Osteocyte (in vitro differentiated cells): ENCODE results near the gene CCL19. TPM values are rescaled to one million over a fixed set of nuclear protein-coding genes. Genes with fewer than 3 reads are reported as not detected.

ENCODE experiments used
- DNase-seq: peaks from one replicate; pipeline ENCODE4 v3.0.0; 2021; ENCODE audit warnings: mixed read lengths; ENCODE audit not compliant: unreplicated experiment; ENCODE audit errors: extremely low spot score
- H3K27ac Mint-ChIP-seq: one replicate; pipeline ENCODE4 v1.8.0; 2021; ENCODE audit warnings: mild to moderate bottlenecking, mixed read lengths; ENCODE audit not compliant: unreplicated experiment
- H3K27me3 Mint-ChIP-seq: one replicate; pipeline ENCODE4 v1.8.0; 2021; ENCODE audit warnings: mixed read lengths; ENCODE audit not compliant: unreplicated experiment
- H3K36me3 Mint-ChIP-seq: one replicate; pipeline ENCODE4 v1.8.0; 2021; ENCODE audit warnings: mixed read lengths; ENCODE audit not compliant: unreplicated experiment
- H3K4me1 Mint-ChIP-seq: one replicate; pipeline ENCODE4 v1.8.0; 2021; ENCODE audit warnings: mixed read lengths; ENCODE audit not compliant: unreplicated experiment
- H3K4me3 Mint-ChIP-seq: one replicate; pipeline ENCODE4 v1.8.0; 2021; ENCODE audit warnings: mild to moderate bottlenecking, moderate library complexity, mixed read lengths; ENCODE audit not compliant: unreplicated experiment
- H3K9me3 Mint-ChIP-seq: one replicate; pipeline ENCODE4 v1.8.0; 2021; ENCODE audit warnings: mixed read lengths; ENCODE audit not compliant: unreplicated experiment
- total RNA-seq: library from RNA; stranded (reverse); gene quantifications from 2 replicates; pipeline ENCODE4 v1.2.1, GENCODE V29; 2021
- TF ChIP-seq, protein P1 (sequence below): fragments of 200-600 bp; sonication (generic); IDR thresholded peaks from 2 replicates; pipeline ENCODE4 v1.5.0; 2021; ENCODE audit warnings: antibody characterized with exemption, mild to moderate bottlenecking, moderate library complexity

The CCL19 gene
- total RNA-seq, 1 donor from 2014 or later: not detected

GRCh38 chr9:34688329-34689115 lies 2.6 kb downstream of the CCL19 start:
- no peaks in the 10 kb centered on the region for H3K4me1 Mint-ChIP-seq
- no peak for DNase-seq
- H3K27ac Mint-ChIP-seq: no peak overlapping the region
- no peaks in the 10 kb centered on the region for H3K36me3 Mint-ChIP-seq
- H3K9me3 Mint-ChIP-seq: no peaks in the 10 kb centered on the region
- no peaks in the 10 kb centered on the region for H3K27me3 Mint-ChIP-seq
- TF ChIP-seq, protein P1, sequence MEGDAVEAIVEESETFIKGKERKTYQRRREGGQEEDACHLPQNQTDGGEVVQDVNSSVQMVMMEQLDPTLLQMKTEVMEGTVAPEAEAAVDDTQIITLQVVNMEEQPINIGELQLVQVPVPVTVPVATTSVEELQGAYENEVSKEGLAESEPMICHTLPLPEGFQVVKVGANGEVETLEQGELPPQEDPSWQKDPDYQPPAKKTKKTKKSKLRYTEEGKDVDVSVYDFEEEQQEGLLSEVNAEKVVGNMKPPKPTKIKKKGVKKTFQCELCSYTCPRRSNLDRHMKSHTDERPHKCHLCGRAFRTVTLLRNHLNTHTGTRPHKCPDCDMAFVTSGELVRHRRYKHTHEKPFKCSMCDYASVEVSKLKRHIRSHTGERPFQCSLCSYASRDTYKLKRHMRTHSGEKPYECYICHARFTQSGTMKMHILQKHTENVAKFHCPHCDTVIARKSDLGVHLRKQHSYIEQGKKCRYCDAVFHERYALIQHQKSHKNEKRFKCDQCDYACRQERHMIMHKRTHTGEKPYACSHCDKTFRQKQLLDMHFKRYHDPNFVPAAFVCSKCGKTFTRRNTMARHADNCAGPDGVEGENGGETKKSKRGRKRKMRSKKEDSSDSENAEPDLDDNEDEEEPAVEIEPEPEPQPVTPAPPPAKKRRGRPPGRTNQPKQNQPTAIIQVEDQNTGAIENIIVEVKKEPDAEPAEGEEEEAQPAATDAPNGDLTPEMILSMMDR: no peak
- H3K4me3 Mint-ChIP-seq: no peak overlapping the region

DNA sequence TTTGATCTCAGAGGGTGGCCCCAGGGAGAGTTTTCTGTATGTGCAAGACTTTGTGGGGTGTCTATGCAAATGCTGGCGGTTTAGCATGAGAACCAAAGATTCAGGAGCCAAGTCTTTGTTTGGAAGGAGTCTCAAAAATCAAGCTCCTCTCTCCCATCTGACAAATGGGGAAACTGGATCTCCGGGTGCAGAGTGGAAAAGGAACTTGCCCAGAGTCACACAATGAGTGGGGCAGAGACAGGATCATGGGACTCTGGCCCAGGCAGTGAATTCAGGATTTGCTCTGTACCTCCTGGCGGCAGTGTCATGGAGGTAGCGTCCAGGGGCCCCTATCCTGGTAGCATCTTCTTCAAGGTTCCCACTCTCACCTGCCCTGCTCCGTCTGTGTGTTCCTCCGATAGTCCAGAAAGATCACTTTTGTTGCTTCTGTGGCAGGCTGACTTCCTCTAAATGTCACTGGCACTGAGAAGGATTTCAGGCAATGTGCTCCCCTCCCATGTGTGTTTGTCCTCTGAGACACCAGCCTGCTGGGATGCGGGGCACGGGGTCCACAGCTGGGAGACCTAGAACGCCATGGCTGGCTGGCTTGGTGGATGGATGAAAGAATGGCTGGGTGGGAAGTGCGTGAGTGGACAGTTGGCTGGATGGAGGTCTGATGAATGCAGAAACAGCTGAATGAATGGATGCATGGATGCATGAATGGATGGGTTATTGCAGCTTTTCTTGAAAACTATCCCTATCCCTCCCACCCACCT lies 3.6 kb downstream of the CCL19 start:
- Mint-ChIP-seq H3K4me3 (no peak overlapping the region), H3K27me3 (no peaks in the 10 kb centered on the region), H3K27ac (no peak overlapping the region), H3K9me3 (no peaks in the 10 kb centered on the region), H3K4me1 (no peaks in the 10 kb centered on the region), H3K36me3 (no peaks in the 10 kb centered on the region)
- TF ChIP-seq, protein P1: no peak
- no peak for DNase-seq

GRCh38 chr9:34686732-34687131 lies 4.3 kb downstream of the CCL19 start:
- no peaks in the 10 kb centered on the region for H3K27me3 Mint-ChIP-seq
- no peak for DNase-seq
- no peaks in the 10 kb centered on the region for H3K9me3 Mint-ChIP-seq
- no peaks in the 10 kb centered on the region for H3K36me3 Mint-ChIP-seq
- no peaks in the 10 kb centered on the region for H3K4me1 Mint-ChIP-seq
- H3K4me3 Mint-ChIP-seq: no peak overlapping the region
- TF ChIP-seq, protein P1: no peak
- H3K27ac Mint-ChIP-seq: no peak overlapping the region

- TF ChIP-seq, protein P1: no peak
- Mint-ChIP-seq H3K4me1 (no peaks in the 10 kb centered on the region), H3K27me3 (no peaks in the 10 kb centered on the region), H3K9me3 (no peaks in the 10 kb centered on the region), H3K4me3 (no peak overlapping the region), H3K27ac (no peak overlapping the region), H3K36me3 (no peaks in the 10 kb centered on the region)
- DNase-seq: no peak
These were observed 4.8 kb downstream of the CCL19 start for GRCh38 chr9:34686231-34686630.

DNA sequence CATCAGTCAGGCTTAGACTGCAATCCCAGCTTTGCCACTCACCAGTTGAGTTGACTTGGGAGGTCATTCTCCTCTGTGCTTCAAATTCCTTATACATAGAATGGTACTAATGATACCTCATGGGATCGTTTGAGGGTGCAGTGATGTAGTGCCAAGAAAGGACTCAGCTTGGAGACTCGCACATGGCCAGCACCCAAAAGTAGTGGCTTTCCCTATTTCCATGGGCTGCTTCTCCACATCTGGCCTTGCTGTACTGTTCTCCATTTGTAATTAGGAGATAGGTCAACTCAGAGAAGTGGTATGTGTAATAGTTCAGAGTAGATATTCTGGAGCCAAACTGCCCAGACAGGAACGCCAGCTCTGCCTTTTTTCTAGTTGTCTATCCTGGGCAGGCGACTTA lies 5.5 kb downstream of the CCL19 start:
- Mint-ChIP-seq H3K36me3 (no peaks in the 10 kb centered on the region), H3K27me3 (no peaks in the 10 kb centered on the region), H3K4me3 (no peak overlapping the region), H3K4me1 (no peaks in the 10 kb centered on the region), H3K9me3 (no peaks in the 10 kb centered on the region), H3K27ac (no peak overlapping the region)
- DNase-seq: no peak
- TF ChIP-seq, protein P1: no peak
